ENCODE results near the gene TMEM178B.

- TF ChIP-seq SUZ12 (IDR thresholded peaks at IDR 0.05; ENCODE audit: extremely low read depth, insufficient read depth, insufficient read length) (no peak), YY1 (IDR thresholded peaks at IDR 0.05; ENCODE audit: insufficient read depth, insufficient read length) (no peak)
These were observed 79.4 kb downstream of the TMEM178B start for GRCh38 chr7:141153231-141153630.

Measured in NT2/D1 (cell line).